Measurements from ENCODE around the gene MRPL48. TPM values are rescaled to one million over a fixed set of nuclear protein-coding genes. Genes with fewer than 3 reads are reported as not detected.
A peak's percentile ranks its signal among the peaks of the same experiment; 100 is the strongest.

The MRPL48 gene
- total and polyA plus RNA-seq, 2 donors (not counting 1 experiment from before 2014, with no cell fraction given), result 19.1 to 28.3 TPM

DNA sequence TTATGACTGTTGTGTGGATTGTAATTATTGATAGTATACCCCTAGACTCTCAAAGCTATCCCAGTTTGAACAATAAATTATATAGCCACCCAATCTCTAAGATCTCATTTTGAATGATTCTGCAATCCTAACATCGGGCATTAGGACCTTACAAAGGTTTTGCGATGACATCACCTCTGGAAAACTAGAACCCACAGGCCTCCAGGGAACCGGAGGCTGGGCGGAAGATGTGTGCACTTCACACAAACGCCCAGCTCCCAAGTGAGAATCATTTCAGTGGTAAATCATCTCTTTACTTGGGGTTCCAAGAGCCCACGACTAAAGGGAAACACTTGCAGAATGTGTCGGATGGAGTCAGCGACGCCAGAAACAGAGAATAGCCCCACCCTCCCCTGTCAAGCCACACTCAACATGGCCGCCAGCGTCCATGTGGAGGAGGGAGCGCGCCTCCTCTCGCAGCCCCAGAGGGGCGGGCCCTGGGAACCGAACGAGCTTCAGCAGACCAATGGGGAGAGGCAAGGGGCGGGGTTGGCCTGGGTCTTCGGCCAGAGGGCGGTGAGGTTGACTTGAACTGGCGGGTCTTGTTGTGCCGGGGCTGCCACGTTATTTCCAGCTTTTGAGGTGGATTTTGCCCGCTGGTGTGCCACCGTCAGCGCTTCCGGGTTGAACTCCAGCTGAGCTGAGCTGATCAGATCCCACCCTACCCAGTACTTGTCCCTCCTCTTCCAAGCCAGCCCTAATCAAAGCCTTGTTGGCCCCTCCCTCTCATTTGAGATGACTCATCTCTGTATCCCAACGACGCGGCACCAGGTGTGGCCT is 8.4 kb upstream of the MRPL48 start:
- DNase-seq (peak; percentile 97), ATAC-seq (ENCODE audit: low read depth) (peak; percentile 99)
- peak overlapping the region; percentile 99 for H3K27ac Mint-ChIP-seq
- POLR2A ChIA-PET, result interaction anchor here (0.9 to 3.0 kb wide), 4 partner anchors 8 to 1169 kb away, joined by 3 to 53 read pairs (median 6); partner anchors contain the start of genes FAM168A, MRPL48, RAB6A and XRRA1
- CTCF ChIA-PET, result interaction anchor here (1.1 to 2.4 kb wide), 4 partner anchors 9 to 1348 kb away, joined by 3 to 20 read pairs (median 14); partner anchors contain the start of genes MRPL48 and RAB6A
- Histone ChIP-seq H3K27me3 (replicated peaks in 1 of 4; ENCODE audit: control extremely low read depth in 1 of 4, control insufficient read depth in 3 of 4, insufficient read depth in 4 of 4, low read length in 3 of 4) (no peaks in the 10 kb centered on the region), H3K27ac (ENCODE audit: low read length in 2 of 2) (peak overlapping the region; percentile 90 to 96), H4K20me1 (ENCODE audit: control insufficient read depth, insufficient read depth, low read length, poor library complexity, severe bottlenecking) (no peaks in the 10 kb centered on the region), H3K4me1 (ENCODE audit: control insufficient read depth in 2 of 2, insufficient read depth in 2 of 2, low read length in 2 of 2) (peaks cover 6 to 7% of the 10 kb centered on the region in 2 donors), H3K79me2 (ENCODE audit: control insufficient read depth, insufficient read depth, low read length) (no peaks in the 10 kb centered on the region), H3K4me3 (ENCODE audit: control extremely low read depth in 1 of 5, extremely low read depth in 1 of 5, insufficient read depth in 1 of 5, low read depth in 2 of 5, low read length in 4 of 5) (peak overlapping the region; percentile 54 to 87 (median 79)), H3K4me2 (replicated peaks; ENCODE audit: low read depth, low read length, poor library complexity, severe bottlenecking) (peak overlapping the region; percentile 87), H3K9me3 (ENCODE audit: control extremely low read depth in 1 of 3, control insufficient read depth in 2 of 3, insufficient read depth in 1 of 3, low read length in 2 of 3) (no peaks in the 10 kb centered on the region), H2AFZ (ENCODE audit: insufficient read depth, low read depth, low read length, poor library complexity, severe bottlenecking) (peak overlapping the region; percentile 99), H3K36me3 (replicated peaks in 1 of 2; ENCODE audit: control extremely low read depth in 1 of 2, control insufficient read depth in 1 of 2, extremely low read depth in 1 of 2, insufficient read depth in 2 of 2, low read length in 1 of 2) (no peaks in the 10 kb centered on the region), H3K9ac (ENCODE audit: low read length) (peak overlapping the region; percentile 73)
- intact Hi-C loops (cut with micrococcal nuclease), result loop anchor here (1.0 to 10.0 kb wide), 5 partner anchors 9 to 813 kb away; partner anchors contain the start of genes COA4, LIPT2, PAAF1 and POLD3
- H3K27me3 Mint-ChIP-seq, result peaks cover 3% of the 10 kb centered on the region
- peaks cover 10% of the 10 kb centered on the region for H3K4me1 Mint-ChIP-seq
- H3K4me3 Mint-ChIP-seq, result peak overlapping the region; percentile 99
- WGBS (ENCODE audit: insufficient coverage), result under 1% methylated on average over 26 of the region's 30 CpGs
- H3K9me3 Mint-ChIP-seq (ENCODE audit: insufficient read depth), result no peaks in the 10 kb centered on the region
- no peak for TF ChIP-seq EZH2 (IDR thresholded peaks at IDR 0.05; ENCODE audit: borderline replicate concordance, insufficient read depth, low read depth, low read length, poor library complexity, severe bottlenecking)

DNA sequence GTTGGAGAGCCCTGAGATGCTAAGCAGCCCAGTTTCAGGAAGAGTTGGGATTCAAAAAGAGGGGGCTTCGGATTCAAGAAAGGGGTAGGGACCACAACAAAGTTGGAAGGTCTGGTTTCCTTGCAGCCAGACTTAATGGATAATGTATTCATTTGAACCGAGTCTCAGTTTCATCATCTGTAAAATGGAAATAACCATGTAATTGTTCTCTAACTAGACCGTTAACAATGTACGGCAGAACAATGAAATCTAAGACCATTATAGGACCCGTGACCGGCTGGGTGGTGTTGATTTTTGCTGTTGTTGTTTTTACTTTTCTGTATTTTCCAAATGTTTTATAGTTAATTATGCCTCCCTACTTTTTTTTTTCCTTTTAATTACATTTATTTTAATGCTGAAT is 6.4 kb upstream of the MRPL48 start:
- 83% methylated on average over 1 of the region's 6 CpGs for WGBS (ENCODE audit: insufficient coverage)
- intact Hi-C loops (cut with micrococcal nuclease), result no loop called here
- Mint-ChIP-seq H3K9me3 (ENCODE audit: insufficient read depth) (no peaks in the 10 kb centered on the region), H3K27me3 (peaks cover 3% of the 10 kb centered on the region), H3K4me3 (no peak overlapping the region), H3K4me1 (peaks cover 10% of the 10 kb centered on the region), H3K27ac (no peak overlapping the region)
- no peak for TF ChIP-seq EZH2 (IDR thresholded peaks at IDR 0.05; ENCODE audit: borderline replicate concordance, insufficient read depth, low read depth, low read length, poor library complexity, severe bottlenecking)
- TF ChIP-seq, protein P1, sequence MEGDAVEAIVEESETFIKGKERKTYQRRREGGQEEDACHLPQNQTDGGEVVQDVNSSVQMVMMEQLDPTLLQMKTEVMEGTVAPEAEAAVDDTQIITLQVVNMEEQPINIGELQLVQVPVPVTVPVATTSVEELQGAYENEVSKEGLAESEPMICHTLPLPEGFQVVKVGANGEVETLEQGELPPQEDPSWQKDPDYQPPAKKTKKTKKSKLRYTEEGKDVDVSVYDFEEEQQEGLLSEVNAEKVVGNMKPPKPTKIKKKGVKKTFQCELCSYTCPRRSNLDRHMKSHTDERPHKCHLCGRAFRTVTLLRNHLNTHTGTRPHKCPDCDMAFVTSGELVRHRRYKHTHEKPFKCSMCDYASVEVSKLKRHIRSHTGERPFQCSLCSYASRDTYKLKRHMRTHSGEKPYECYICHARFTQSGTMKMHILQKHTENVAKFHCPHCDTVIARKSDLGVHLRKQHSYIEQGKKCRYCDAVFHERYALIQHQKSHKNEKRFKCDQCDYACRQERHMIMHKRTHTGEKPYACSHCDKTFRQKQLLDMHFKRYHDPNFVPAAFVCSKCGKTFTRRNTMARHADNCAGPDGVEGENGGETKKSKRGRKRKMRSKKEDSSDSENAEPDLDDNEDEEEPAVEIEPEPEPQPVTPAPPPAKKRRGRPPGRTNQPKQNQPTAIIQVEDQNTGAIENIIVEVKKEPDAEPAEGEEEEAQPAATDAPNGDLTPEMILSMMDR (IDR thresholded peaks at IDR 0.05), result no peak
- CTCF ChIA-PET, result no interaction called here
- POLR2A ChIA-PET, result interaction anchor here (3.0 kb wide), 1 partner anchor 20 kb away, joined by 53 read pairs; the partner anchor contains the start of gene RAB6A
- H3K4me1 ChIP-seq (ENCODE audit: control insufficient read depth in 2 of 2, insufficient read depth in 2 of 2, low read length in 2 of 2), result peaks cover 6 to 7% of the 10 kb centered on the region in 2 donors
- H2AFZ ChIP-seq (ENCODE audit: insufficient read depth, low read depth, low read length, poor library complexity, severe bottlenecking), result no peak overlapping the region
- DNase-seq (no peak), ATAC-seq (ENCODE audit: low read depth) (no peak)
- H4K20me1 ChIP-seq (ENCODE audit: control insufficient read depth, insufficient read depth, low read length, poor library complexity, severe bottlenecking), result no peaks in the 10 kb centered on the region
- H3K27ac ChIP-seq (ENCODE audit: low read length in 2 of 2), result no peak overlapping the region
- H3K9me3 ChIP-seq (ENCODE audit: control extremely low read depth in 1 of 3, control insufficient read depth in 2 of 3, insufficient read depth in 1 of 3, low read length in 2 of 3), result no peaks in the 10 kb centered on the region
- no peaks in the 10 kb centered on the region for H3K36me3 ChIP-seq (replicated peaks in 1 of 2; ENCODE audit: control extremely low read depth in 1 of 2, control insufficient read depth in 1 of 2, extremely low read depth in 1 of 2, insufficient read depth in 2 of 2, low read length in 1 of 2)
- H3K79me2 ChIP-seq (ENCODE audit: control insufficient read depth, insufficient read depth, low read length), result no peaks in the 10 kb centered on the region
- H3K9ac ChIP-seq (ENCODE audit: low read length), result no peak overlapping the region
- H3K4me2 ChIP-seq (replicated peaks; ENCODE audit: low read depth, low read length, poor library complexity, severe bottlenecking), result no peak overlapping the region
- no peak overlapping the region for H3K4me3 ChIP-seq (ENCODE audit: control extremely low read depth in 1 of 5, extremely low read depth in 1 of 5, insufficient read depth in 1 of 5, low read depth in 2 of 5, low read length in 4 of 5)
- H3K27me3 ChIP-seq (replicated peaks in 1 of 4; ENCODE audit: control extremely low read depth in 1 of 4, control insufficient read depth in 3 of 4, insufficient read depth in 4 of 4, low read length in 3 of 4), result no peaks in the 10 kb centered on the region
